Mesenchymal stem cell (in vitro differentiated cells and primary cell): Measurements from ENCODE around the gene IFITM1.

Experiments used
- DNase-seq: peaks from one replicate; pipeline ENCODE4 v3.0.0-alpha.2; 2013
- H2AFZ ChIP-seq: one replicate; pipeline ENCODE4 v1.6.1; 2013; ENCODE audit warnings: low read depth, mild to moderate bottlenecking, control low read depth, inconsistent platforms, low read length, moderate library complexity
- H2AK5ac ChIP-seq: 2 replicates; pipeline ENCODE4 v1.6.1; 2013; ENCODE audit warnings: low read length, moderate library complexity, mild to moderate bottlenecking, inconsistent platforms; ENCODE audit not compliant: severe bottlenecking
- H2BK120ac ChIP-seq: one replicate; pipeline ENCODE4 v1.6.1; 2013; ENCODE audit warnings: low read depth, mild to moderate bottlenecking, inconsistent platforms, low read length, moderate library complexity
- H2BK12ac ChIP-seq, 2 experiments: one replicate each; pipeline ENCODE4 v1.6.1; 2013; ENCODE audit warnings: inconsistent platforms in 2 of 2, low read length in 2 of 2, mild to moderate bottlenecking in 2 of 2, moderate library complexity in 2 of 2, control low read depth in 1 of 2
- H2BK15ac ChIP-seq: one replicate; pipeline ENCODE4 v1.6.1; 2013; ENCODE audit warnings: mild to moderate bottlenecking, low read depth, inconsistent platforms; ENCODE audit not compliant: poor library complexity, severe bottlenecking
- H2BK5ac ChIP-seq: 2 replicates; pipeline ENCODE4 v1.6.1; 2013; ENCODE audit warnings: low read depth, mild to moderate bottlenecking, low read length, control low read depth, inconsistent platforms; ENCODE audit not compliant: poor library complexity, severe bottlenecking
- H3K14ac ChIP-seq, 2 experiments: one replicate each; pipeline ENCODE4 v1.6.1; 2013; ENCODE audit warnings: inconsistent platforms in 2 of 2, low read length in 2 of 2, control low read depth in 1 of 2, mild to moderate bottlenecking in 1 of 2, moderate library complexity in 1 of 2
- H3K18ac ChIP-seq, 2 experiments: one replicate each; pipeline ENCODE4 v1.6.1; 2013; ENCODE audit warnings: inconsistent platforms in 2 of 2, low read length in 2 of 2, control low read depth in 1 of 2, low read depth in 1 of 2, mild to moderate bottlenecking in 1 of 2
- H3K23ac ChIP-seq, 2 experiments: one replicate each; pipeline ENCODE4 v1.6.1; 2013; ENCODE audit warnings: inconsistent platforms in 2 of 2, low read length in 2 of 2, mild to moderate bottlenecking in 2 of 2, moderate library complexity in 2 of 2, control low read depth in 1 of 2
- H3K27ac ChIP-seq: 2 replicates; pipeline ENCODE4 v1.5.1; 2013; ENCODE audit warnings: mild to moderate bottlenecking, moderate library complexity, low read length, control low read depth, inconsistent platforms; ENCODE audit not compliant: poor library complexity, severe bottlenecking
- H3K27me3 ChIP-seq, 2 experiments: 2 replicates each; pipeline versions ENCODE4 v1.6.1 to v1.7.0; 2013; ENCODE audit warnings: low read length in 2 of 2, mild to moderate bottlenecking in 2 of 2, moderate library complexity in 2 of 2, control low read depth in 1 of 2, inconsistent platforms in 1 of 2; ENCODE audit not compliant: control insufficient read depth in 1 of 2, insufficient read depth in 1 of 2
- H3K36me3 ChIP-seq, 2 experiments: 2 replicates each; pipeline versions ENCODE4 v1.6.1 to v1.7.0; 2013; ENCODE audit warnings: low read length in 2 of 2, control low read depth in 1 of 2, inconsistent platforms in 1 of 2, low read depth in 1 of 2, mild to moderate bottlenecking in 1 of 2; ENCODE audit not compliant: insufficient read depth in 2 of 2, control insufficient read depth in 1 of 2
- H3K4ac ChIP-seq, 2 experiments: one replicate each; pipeline ENCODE4 v1.6.1; 2013; ENCODE audit warnings: inconsistent platforms in 2 of 2, low read length in 2 of 2, mild to moderate bottlenecking in 2 of 2, moderate library complexity in 2 of 2, control low read depth in 1 of 2, low read depth in 1 of 2
- H3K4me1 ChIP-seq: 2 replicates; pipeline ENCODE4 v1.6.1; 2013; ENCODE audit warnings: low read depth, low read length, control low read depth; ENCODE audit not compliant: control insufficient read depth, insufficient read depth
- H3K4me2 ChIP-seq: 2 replicates; pipeline ENCODE4 v1.6.1; 2013; ENCODE audit warnings: low read length, mild to moderate bottlenecking, inconsistent platforms; ENCODE audit not compliant: poor library complexity, severe bottlenecking
- H3K4me3 ChIP-seq, 2 experiments: 2 replicates each; pipeline versions ENCODE4 v1.5.1 to v1.7.0; 2013; ENCODE audit warnings: low read length in 2 of 2, mild to moderate bottlenecking in 2 of 2, control low read depth in 1 of 2, low read depth in 1 of 2; ENCODE audit not compliant: insufficient read depth in 1 of 2
- H3K79me1 ChIP-seq: replicated peaks from 2 replicates; pipeline ENCODE4 v1.6.1; 2013; ENCODE audit warnings: mild to moderate bottlenecking, control low read depth, low read length, inconsistent platforms; ENCODE audit not compliant: poor library complexity, severe bottlenecking
- H3K9ac ChIP-seq: 2 replicates; pipeline ENCODE4 v1.7.0; 2013; ENCODE audit warnings: mild to moderate bottlenecking, low read length, moderate library complexity
- H3K9me3 ChIP-seq: 2 replicates; pipeline ENCODE4 v1.7.0; 2013; ENCODE audit warnings: mild to moderate bottlenecking, low read length; ENCODE audit not compliant: control insufficient read depth
- H4K8ac ChIP-seq: one replicate; pipeline ENCODE4 v1.6.1; 2013; ENCODE audit warnings: inconsistent platforms, mild to moderate bottlenecking, low read length, moderate library complexity
- H4K91ac ChIP-seq: one replicate; pipeline ENCODE4 v1.6.1; 2013; ENCODE audit warnings: mild to moderate bottlenecking, low read length, inconsistent platforms
- WGBS: methylation state at CpG from one replicate; pipeline ENCODE4 v1.1.7; 2013; ENCODE audit warnings: mixed read lengths; 5-methylcytosine and 5-hydroxymethylcytosine counted together

The IFITM1 gene

DNA sequence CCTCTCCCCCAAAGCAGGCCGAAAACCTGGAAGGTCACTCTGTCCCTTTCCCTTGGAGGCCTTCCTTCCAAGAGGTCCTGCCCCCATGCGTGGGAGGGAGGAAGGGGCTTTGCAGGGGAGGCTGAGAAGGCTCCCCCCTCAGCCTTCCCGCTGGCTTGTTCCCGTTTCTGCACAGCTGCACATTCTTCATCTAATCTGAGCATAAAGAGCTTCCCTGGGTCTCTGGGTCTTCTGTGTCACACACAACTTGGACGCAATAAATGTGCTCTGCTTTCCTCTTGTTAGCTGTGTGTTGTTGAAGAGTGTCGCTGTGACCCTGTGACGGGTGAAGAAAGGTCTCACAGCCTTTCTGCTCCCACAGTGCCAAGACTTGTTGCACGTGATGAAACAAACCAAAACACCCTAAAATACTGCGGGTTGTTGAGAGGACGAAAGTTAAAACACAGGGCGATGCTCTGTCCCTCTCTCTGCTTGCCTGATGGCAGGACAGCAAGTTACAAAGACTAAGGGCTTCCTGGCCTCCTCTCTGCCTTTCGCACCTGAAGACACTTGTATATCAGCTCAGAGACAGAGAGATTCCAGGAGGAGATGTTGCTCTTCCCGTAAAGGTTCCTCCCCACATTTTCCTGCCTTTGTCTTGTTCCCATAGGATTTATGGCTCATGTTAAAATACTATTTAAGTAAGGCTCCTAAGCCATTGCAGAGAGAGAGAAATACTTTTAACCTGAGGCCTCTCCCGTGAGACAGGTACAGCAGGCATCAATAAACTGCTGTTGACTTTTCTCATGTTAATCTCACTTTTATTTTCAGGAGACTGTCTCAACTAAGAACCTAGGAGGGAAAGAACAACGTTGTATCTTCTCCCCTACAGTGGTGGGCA is 22.2 kb downstream of the IFITM1 start:
- Histone ChIP-seq H3K4me2 (no peak overlapping the region), H3K18ac (peak overlapping the region; percentile 31 to 88), H3K36me3 (no peaks in the 10 kb centered on the region), H2BK15ac (no peak overlapping the region), H3K79me1 (no peaks in the 10 kb centered on the region), H2AK5ac (peak overlapping the region; percentile 5), H3K23ac (no peak overlapping the region), H3K4me3 (peak overlapping the region in 1 of 2 experiments; percentile 28), H4K91ac (peak overlapping the region; percentile 35), H3K9ac (peak overlapping the region; percentile 36), H3K4ac (peak overlapping the region; percentile 9 to 32), H2BK120ac (peak overlapping the region; percentile 44), H2AFZ (no peak overlapping the region), H3K27ac (peak overlapping the region; percentile 51), H2BK12ac (peak overlapping the region; percentile 34 to 61), H3K9me3 (no peaks in the 10 kb centered on the region), H3K14ac (no peak overlapping the region), H3K27me3 (no peaks in the 10 kb centered on the region), H3K4me1 (peaks cover 13% of the 10 kb centered on the region), H2BK5ac (no peak overlapping the region), H4K8ac (peak overlapping the region; percentile 58)
- WGBS = 60% methylated on average over 14 of the region's 15 CpGs
- DNase-seq = peak; percentile 31

DNA sequence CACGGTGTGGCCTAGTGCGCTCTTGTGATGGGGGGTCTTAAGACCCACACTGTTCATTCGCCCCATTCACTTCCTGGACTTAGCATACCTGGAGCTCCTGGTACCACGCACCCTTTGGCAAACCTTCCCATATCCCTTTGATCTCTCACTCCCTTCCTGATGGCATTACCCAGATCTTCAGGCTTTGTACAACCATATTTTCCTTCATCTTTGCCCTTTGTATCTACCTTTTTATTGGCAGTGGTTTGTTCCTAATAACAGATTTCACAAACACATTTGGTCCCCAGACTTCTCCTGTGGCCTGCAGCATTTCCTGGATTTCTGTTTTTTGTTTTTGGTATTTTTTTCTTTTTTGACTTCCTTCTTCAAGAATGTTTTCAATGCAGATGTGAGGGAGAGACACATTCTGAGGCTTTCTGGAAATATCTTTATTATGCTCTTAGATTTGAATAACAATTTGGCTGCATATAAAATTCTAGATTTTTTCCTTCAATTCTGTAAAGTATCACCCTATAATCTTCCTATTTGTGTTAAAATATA is 22.9 kb downstream of the IFITM1 start:
- H3K4me2 ChIP-seq = no peak overlapping the region
- peak overlapping the region; percentile 5 for H2AK5ac ChIP-seq
- no peaks in the 10 kb centered on the region for H3K27me3 ChIP-seq
- H3K4ac ChIP-seq = no peak overlapping the region
- H2BK12ac ChIP-seq = no peak overlapping the region
- H3K18ac ChIP-seq = no peak overlapping the region
- H2BK15ac ChIP-seq = no peak overlapping the region
- no peak overlapping the region for H2BK5ac ChIP-seq
- WGBS = 93% methylated on average over 4 of the region's 4 CpGs
- peaks cover 13% of the 10 kb centered on the region for H3K4me1 ChIP-seq
- no peak overlapping the region for H4K8ac ChIP-seq
- no peak for DNase-seq
- no peak overlapping the region for H3K4me3 ChIP-seq
- no peak overlapping the region for H3K23ac ChIP-seq
- H3K36me3 ChIP-seq = no peaks in the 10 kb centered on the region
- H3K79me1 ChIP-seq = no peaks in the 10 kb centered on the region
- no peak overlapping the region for H3K14ac ChIP-seq
- H2BK120ac ChIP-seq = no peak overlapping the region
- no peak overlapping the region for H4K91ac ChIP-seq
- no peak overlapping the region for H2AFZ ChIP-seq
- no peaks in the 10 kb centered on the region for H3K9me3 ChIP-seq
- no peak overlapping the region for H3K27ac ChIP-seq
- no peak overlapping the region for H3K9ac ChIP-seq

DNA sequence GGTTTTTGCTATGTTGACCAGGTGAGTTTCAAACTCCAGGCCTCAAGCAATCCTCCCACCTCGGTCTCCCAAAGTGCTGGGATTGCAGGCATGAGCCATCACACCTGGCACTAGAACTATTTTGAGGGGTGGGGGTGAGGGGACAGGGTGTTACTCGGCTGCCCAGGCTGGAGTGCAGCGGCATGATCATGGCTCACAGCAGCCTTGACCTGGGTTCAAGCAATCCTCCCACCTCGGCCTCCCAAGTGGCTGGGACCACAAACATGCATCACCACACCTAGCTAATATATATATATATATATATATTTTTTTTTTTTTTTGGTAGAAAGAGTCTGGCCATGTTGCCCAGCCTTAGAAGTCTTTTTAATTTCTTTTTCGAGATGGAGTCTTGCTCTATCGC is 23.9 kb downstream of the IFITM1 start:
- H3K23ac ChIP-seq = no peak overlapping the region
- no peak overlapping the region for H3K18ac ChIP-seq
- H3K4me1 ChIP-seq = peaks cover 13% of the 10 kb centered on the region
- H4K8ac ChIP-seq = no peak overlapping the region
- no peak overlapping the region for H2BK120ac ChIP-seq
- no peaks in the 10 kb centered on the region for H3K27me3 ChIP-seq
- no peak overlapping the region for H3K4ac ChIP-seq
- H3K9me3 ChIP-seq = no peaks in the 10 kb centered on the region
- no peak overlapping the region for H2AFZ ChIP-seq
- H3K9ac ChIP-seq = no peak overlapping the region
- H3K36me3 ChIP-seq = no peaks in the 10 kb centered on the region
- no peak overlapping the region for H3K27ac ChIP-seq
- H2AK5ac ChIP-seq = no peak overlapping the region
- H2BK5ac ChIP-seq = no peak overlapping the region
- no peak overlapping the region for H2BK15ac ChIP-seq
- WGBS = 90% methylated on average over 3 of the region's 6 CpGs
- peak overlapping the region in 1 of 2 experiments; percentile 37 for H3K14ac ChIP-seq
- DNase-seq = no peak
- H2BK12ac ChIP-seq = no peak overlapping the region
- no peak overlapping the region for H3K4me2 ChIP-seq
- H3K79me1 ChIP-seq = no peaks in the 10 kb centered on the region
- H3K4me3 ChIP-seq = no peak overlapping the region
- no peak overlapping the region for H4K91ac ChIP-seq

DNA sequence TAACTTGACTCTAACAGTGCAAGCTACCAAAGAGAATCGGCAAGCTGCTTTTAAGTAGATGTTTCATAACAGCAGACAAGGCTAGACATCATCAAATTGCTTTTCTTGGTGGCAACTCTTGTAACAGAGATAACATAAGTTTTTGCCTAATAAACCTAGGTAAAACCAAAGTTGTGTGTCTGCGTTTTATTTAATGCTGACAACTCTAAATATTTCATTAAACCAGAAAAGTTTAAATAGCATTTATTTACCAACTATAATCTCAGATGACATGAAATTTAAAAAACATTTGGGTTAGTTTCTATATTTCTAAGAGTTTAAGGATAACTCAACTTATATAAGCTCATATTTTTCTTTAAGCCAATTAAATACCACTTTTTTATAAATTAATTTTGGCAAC is 26.1 kb downstream of the IFITM1 start:
- H4K8ac ChIP-seq = no peak overlapping the region
- no peak for DNase-seq
- H3K79me1 ChIP-seq = no peaks in the 10 kb centered on the region
- H2AK5ac ChIP-seq = no peak overlapping the region
- 89% methylated on average over 1 of the region's 2 CpGs for WGBS
- no peak overlapping the region for H2BK12ac ChIP-seq
- H2BK120ac ChIP-seq = no peak overlapping the region
- H3K4ac ChIP-seq = no peak overlapping the region
- no peak overlapping the region for H3K4me3 ChIP-seq
- no peak overlapping the region for H3K14ac ChIP-seq
- H2BK15ac ChIP-seq = no peak overlapping the region
- H3K4me1 ChIP-seq = peaks cover 9% of the 10 kb centered on the region
- H3K9me3 ChIP-seq = no peaks in the 10 kb centered on the region
- H3K36me3 ChIP-seq = no peaks in the 10 kb centered on the region
- H2AFZ ChIP-seq = no peak overlapping the region
- no peak overlapping the region for H3K18ac ChIP-seq
- H3K23ac ChIP-seq = no peak overlapping the region
- no peak overlapping the region for H3K27ac ChIP-seq
- H2BK5ac ChIP-seq = no peak overlapping the region
- H3K4me2 ChIP-seq = no peak overlapping the region
- no peaks in the 10 kb centered on the region for H3K27me3 ChIP-seq
- no peak overlapping the region for H4K91ac ChIP-seq
- no peak overlapping the region for H3K9ac ChIP-seq
